HG02885 (cell line): ENCODE measurements around the gene CCDC34.

ENCODE experiments used
- ATAC-seq: cut with Tn5 transposase; IDR thresholded peaks from one replicate; pipeline ENCODE4 v1.9.1; 2021; ENCODE audit warnings: mild to moderate bottlenecking; ENCODE audit not compliant: unreplicated experiment, poor library complexity

CCDC34 gene

GRCh38 chr11:27293515-27294417, 69.2 kb downstream of the CCDC34 start:
- ATAC-seq, result no peak

DNA sequence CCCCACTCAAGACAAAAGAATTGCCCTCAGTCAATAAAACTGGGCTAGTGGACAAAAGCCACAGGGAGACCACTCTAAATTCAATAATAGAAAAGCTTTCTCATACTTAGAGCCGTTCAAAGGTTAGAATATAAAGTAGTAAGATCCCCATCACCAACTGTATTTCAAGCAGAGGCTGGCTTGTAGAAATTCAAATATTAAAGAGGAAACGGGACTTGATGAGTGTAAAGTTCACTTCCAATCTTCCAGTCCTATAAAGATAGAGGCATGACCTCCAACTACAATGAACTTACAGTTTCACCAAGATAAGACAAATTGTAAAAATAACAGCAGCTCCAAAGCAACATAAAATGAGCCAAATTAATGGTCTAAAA, 70.4 kb downstream of the CCDC34 start:
- no peak for ATAC-seq

DNA sequence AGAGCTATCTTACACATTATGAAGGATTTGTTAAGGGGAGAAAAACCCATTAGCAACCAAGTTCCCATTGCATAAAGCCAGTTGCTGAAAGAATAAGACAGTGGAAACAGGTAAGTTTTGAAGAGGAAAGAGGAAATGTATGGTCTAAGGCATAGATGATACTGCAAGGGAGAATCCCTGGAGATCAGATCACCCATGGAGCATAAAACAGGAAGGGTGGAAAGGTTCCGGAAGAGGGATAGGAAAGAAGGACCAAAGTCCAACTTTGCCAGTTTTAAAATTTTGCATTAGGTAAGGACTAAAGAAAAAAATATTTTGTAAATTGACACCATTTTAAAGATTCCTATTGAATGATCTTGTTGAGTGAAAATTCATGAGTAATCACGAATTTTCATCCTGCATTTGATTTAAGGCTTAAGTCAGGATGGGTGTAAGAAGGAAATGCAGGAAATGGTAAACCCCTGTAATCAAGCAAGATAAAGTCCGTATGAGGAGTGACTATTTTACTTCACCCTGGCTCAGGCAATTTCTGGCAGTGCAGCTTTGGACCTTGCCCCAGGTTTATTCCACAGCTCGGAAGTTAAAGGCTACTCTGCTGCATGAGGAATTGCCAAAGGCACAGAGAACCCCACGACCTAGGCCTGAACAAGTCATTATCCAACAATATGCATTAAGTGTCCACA, 70.9 kb downstream of the CCDC34 start:
- ATAC-seq, result no peak

- no peak for ATAC-seq
These were observed 71.6 kb downstream of the CCDC34 start for GRCh38 chr11:27291302-27291889.

- no peak for ATAC-seq
These were observed 72.6 kb downstream of the CCDC34 start for GRCh38 chr11:27290261-27291050.
